Heart left ventricle (tissue), 16 donors: Measurements from ENCODE around the gene HBZ. TPM values are rescaled to one million over a fixed set of nuclear protein-coding genes. Genes with fewer than 3 reads are reported as not detected.
A peak's percentile ranks its signal among the peaks of the same experiment; 100 is the strongest.

Experiments
- ATAC-seq, 4 donors: fragments of 200-7000 bp; cut with Tn5 transposase; one replicate each; pipeline ENCODE4 v1.9.1; 2020 to 2022; ENCODE audit warnings: moderate library complexity in 4 of 4, mild to moderate bottlenecking in 3 of 4, moderate number of reproducible peaks in 1 of 4
- DNase-seq, 5 donors: peaks; one replicate each; pipeline ENCODE4 v3.0.0-alpha.2; 2020
- H3K27ac ChIP-seq, 12 donors: fragments of 200-600 bp; sonication (generic) in 4 of 12; one replicate each; pipeline versions ENCODE4 v1.5.0 to v1.8.0; 2016 to 2022; ENCODE audit warnings: mild to moderate bottlenecking in 2 of 12
- H3K27me3 ChIP-seq, 9 donors: fragments of 200-600 bp; sonication (generic) in 2 of 9; one replicate each; pipeline versions ENCODE4 v1.5.1 to v1.8.0; 2016 to 2022; ENCODE audit warnings: mild to moderate bottlenecking in 3 of 9
- H3K36me3 ChIP-seq, 9 donors: fragments of 200-600 bp; sonication (generic) in 2 of 9; one replicate each; pipeline versions ENCODE4 v1.5.0 to v1.8.0; 2018 to 2022; ENCODE audit warnings: mild to moderate bottlenecking in 2 of 9
- H3K4me1 ChIP-seq, 12 donors: fragments of 200-600 bp; sonication (generic) in 4 of 12; one replicate each; pipeline versions ENCODE4 v1.5.0 to v1.8.0; 2016 to 2022; ENCODE audit warnings: mild to moderate bottlenecking in 3 of 12
- H3K4me3 ChIP-seq, 12 donors: fragments of 200-600 bp; sonication (generic) in 4 of 12; one replicate each; pipeline versions ENCODE4 v1.5.0 to v1.8.0; 2017 to 2022; ENCODE audit warnings: mild to moderate bottlenecking in 9 of 12, moderate library complexity in 4 of 12
- H3K9me3 ChIP-seq, 12 donors: fragments of 200-600 bp; sonication (generic) in 4 of 12; one replicate each; pipeline versions ENCODE4 v1.5.0 to v1.8.0; 2016 to 2022; ENCODE audit warnings: mild to moderate bottlenecking in 1 of 12
- CTCF ChIP-seq, 12 donors: fragments of 200-600 bp; sonication (generic) in 4 of 12; IDR thresholded peaks; one replicate each; pipeline versions ENCODE4 v1.5.0 to v1.8.0; 2018 to 2022; ENCODE audit warnings: antibody characterized with exemption in 12 of 12, mild to moderate bottlenecking in 5 of 12
- POLR2A ChIP-seq, 2 donors: fragments of 450-650 bp; IDR thresholded peaks; one replicate each; pipeline ENCODE4 v1.6.1; 2017; ENCODE audit warnings: antibody characterized with exemption in 2 of 2, mild to moderate bottlenecking in 2 of 2, moderate library complexity in 2 of 2
- WGBS, 4 donors: extraction: QIAGEN DNeasy Blood & Tissue Kit in 2 of 4; methylation state at CpG; one replicate each; pipeline versions ENCODE4 v1.1.5 to v1.1.7; 2013 to 2018; 5-methylcytosine and 5-hydroxymethylcytosine counted together
- intact Hi-C, 10 donors: fragments of 100-400 bp; cut with DNase I; formaldehyde crosslinking; loops; one replicate each; pipeline versions ENCODE4 v1.11.1 to v1.14.2; 2022
- polyA plus RNA-seq, 2 donors: library from polyadenylated mRNA; stranded (reverse); fragments of 200-250 nt; gene quantifications; one replicate each; pipeline ENCODE4 v1.2.3, GENCODE V29; 2013
- total RNA-seq, 9 donors: library from RNA; depleted of rRNA in 2 of 9; stranded (reverse); fragments of >200 nt in 2 of 9; fragmentation: NEBNext Ultra II Directional in 3 of 9; extraction: Animal tissue kit (Norgen Biotek cat#: 25700) in 3 of 9; gene quantifications; one replicate each; pipeline versions ENCODE4 v1.1.0 to v1.2.4, GENCODE V29; 2016 to 2023
- donor health status: ischemic (EF 13 %, LVEDD 7.1; RV severe dilation, severe dysfunction).
- donor health status: healthy with polysubstance abuse.
- donor health status: DM: no; HTN: yes; CAD: no.
- donor health status: DM: no; HTN: no; CAD: no.
- donor health status: ischemic (EF 25% LVEDD 6.9; RV normal size, moderate dysfunction).
- donor health status: ischemic (EF 25% LVEDD 5.7; RV mildly dilated, moderate dysfunction).
- donor health status: healthy.
- donor health status: DM: yes; HTN: yes; CAD: no.
- donor health status: ischemic (EF 35%, LVEDD 5.7; RV mildly dilated, moderate dysfunction).
- donor health status: nonischemic (EF 11% LVEDD 7.7; RV severe dilation, severe dysfunction).
- donor health status: DM: yes; HTN: yes; CAD: no.
- donor health status: PGD.
- donor health status: ischemic (EF 29% LVEDD 5.4; RV normal size, mild dysfunction).
- donor health status: nonischemic (EF 23%, LVEDD 6.1; RV moderate dilation, normal function).

HBZ gene
- total and polyA plus RNA-seq, 11 donors: not detected

- no peak for TF ChIP-seq CTCF (IDR thresholded peaks at IDR 0.05)
- TF ChIP-seq POLR2A (IDR thresholded peaks at IDR 0.05): no peak
- H3K27ac ChIP-seq: no peak overlapping the region
- H3K4me3 ChIP-seq: no peak overlapping the region
- peaks cover 0 to 15% (median 0%) of the 10 kb centered on the region in 12 donors for H3K4me1 ChIP-seq
- no peak for ATAC-seq
- DNase-seq: no peak
- no peaks in the 10 kb centered on the region for H3K9me3 ChIP-seq
- H3K36me3 ChIP-seq: peaks cover 0 to 63% (median 38%) of the 10 kb centered on the region in 9 donors
- 65 to 74% (median 69%) methylated on average over 7 of the region's 7 CpGs for WGBS, 4 donors
- H3K27me3 ChIP-seq: no peaks in the 10 kb centered on the region
- intact Hi-C loops: loop anchor here in 5 of 10 donors (5.0 kb wide), 2 partner anchors 66 to 246 kb away; partner anchors contain the start of gene HBQ1 (in 3 of the 5)
These were observed 36.4 kb upstream of the HBZ start for GRCh38 chr16:116015-116414.

DNA sequence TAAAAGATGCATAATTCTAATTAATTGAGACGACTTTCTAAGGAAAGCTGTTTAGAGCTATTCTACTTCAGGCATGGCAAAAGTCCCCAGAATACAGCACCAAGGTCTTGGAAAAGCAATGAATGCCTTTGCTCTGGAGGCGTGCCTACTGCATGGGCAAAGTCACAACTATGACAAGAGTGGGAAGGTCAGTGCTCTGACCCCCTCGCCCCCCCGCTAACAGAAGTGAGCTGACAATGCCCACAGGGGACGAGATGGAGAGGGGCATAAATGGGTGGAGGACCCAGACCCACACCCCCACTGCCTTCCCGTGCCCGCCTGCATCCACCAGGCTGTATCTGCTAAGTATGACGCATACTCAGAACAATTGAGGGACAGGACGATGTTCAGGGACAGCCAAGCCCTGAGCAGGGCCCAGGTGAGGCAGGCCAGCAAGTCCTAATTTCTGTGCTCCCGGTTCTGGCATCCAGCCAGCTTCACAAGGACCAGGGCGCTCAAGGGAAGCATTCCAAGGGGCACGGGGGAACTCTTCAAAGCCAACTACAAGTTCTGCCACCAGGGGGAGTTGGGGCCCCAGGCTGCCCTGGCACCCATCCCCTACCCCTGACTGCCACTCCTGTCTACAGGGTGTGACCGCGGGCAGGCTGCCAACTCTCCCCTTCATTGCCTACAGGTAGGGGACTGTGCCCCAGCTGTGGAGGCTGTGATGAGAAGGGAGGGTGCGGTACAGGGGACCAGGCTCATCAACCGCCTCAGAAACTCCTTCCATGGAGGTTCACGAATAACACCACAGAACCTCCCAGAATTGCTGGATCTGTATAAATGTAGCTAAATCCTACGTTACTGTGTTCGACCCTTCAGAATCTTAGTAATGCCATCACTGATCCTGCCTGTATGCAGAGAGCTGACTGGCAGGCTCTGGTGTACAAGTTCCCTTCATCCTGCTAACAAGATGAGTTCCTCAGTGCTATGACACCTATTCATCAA, 34.8 kb upstream of the HBZ start:
- Histone ChIP-seq H3K36me3 (peaks cover 0 to 48% (median 21%) of the 10 kb centered on the region in 9 donors), H3K27ac (no peak overlapping the region), H3K27me3 (no peaks in the 10 kb centered on the region), H3K4me1 (peaks cover 0 to 18% (median 0%) of the 10 kb centered on the region in 12 donors), H3K9me3 (no peaks in the 10 kb centered on the region), H3K4me3 (no peak overlapping the region)
- peak; percentile 55 to 68 (median 64) for ATAC-seq
- TF ChIP-seq POLR2A (IDR thresholded peaks at IDR 0.05): no peak
- TF ChIP-seq CTCF (IDR thresholded peaks at IDR 0.05): peak; percentile 43 to 74 (median 59)
- peak in 3 of 5 donors; percentile 40 to 57 (median 48) for DNase-seq
- WGBS, 4 donors: 61 to 69% (median 67%) methylated on average over 18 to 19 of the region's 19 CpGs
- intact Hi-C loops: loop anchor here in 6 of 10 donors (2.0 to 5.0 kb wide), 3 partner anchors 65 to 245 kb away; partner anchors contain the start of gene HBQ1 (in 3 of the 6)

GRCh38 chr16:118857-119256, 33.6 kb upstream of the HBZ start:
- H3K9me3 ChIP-seq: no peaks in the 10 kb centered on the region
- ATAC-seq (no peak), DNase-seq (no peak)
- intact Hi-C loops: loop anchor here in 6 of 10 donors (2.0 to 5.0 kb wide), 3 partner anchors 63 to 244 kb away; partner anchors contain the start of gene HBQ1 (in 3 of the 6)
- no peak for TF ChIP-seq CTCF (IDR thresholded peaks at IDR 0.05)
- no peak for TF ChIP-seq POLR2A (IDR thresholded peaks at IDR 0.05)
- 93 to 100% (median 97%) methylated on average over 2 of the region's 2 CpGs for WGBS, 4 donors
- peaks cover 0 to 10% (median 0%) of the 10 kb centered on the region in 12 donors for H3K4me1 ChIP-seq
- no peak overlapping the region for H3K27ac ChIP-seq
- peaks cover 0 to 50% (median 17%) of the 10 kb centered on the region in 9 donors for H3K36me3 ChIP-seq
- H3K27me3 ChIP-seq: no peaks in the 10 kb centered on the region
- no peak overlapping the region for H3K4me3 ChIP-seq

DNA sequence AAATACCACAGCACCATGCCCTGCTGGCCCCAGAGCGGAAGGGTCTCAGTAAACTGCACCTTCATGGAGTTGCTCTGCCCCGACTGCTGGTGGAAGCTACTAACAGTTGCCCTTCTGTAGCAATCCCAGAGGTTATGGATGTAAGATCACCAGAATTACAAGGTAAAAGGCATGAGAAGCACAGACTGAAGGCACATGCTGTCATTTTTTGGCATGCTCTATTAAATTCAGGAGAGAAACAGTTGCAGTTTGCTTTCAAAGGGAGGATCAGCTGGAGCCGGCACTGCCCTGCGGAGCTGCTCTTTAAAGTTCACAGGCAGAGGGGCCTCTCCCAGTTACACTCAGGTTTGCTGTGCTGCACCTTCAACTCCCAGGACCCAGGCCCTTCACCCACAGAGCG, 33.1 kb upstream of the HBZ start:
- Histone ChIP-seq H3K27me3 (no peaks in the 10 kb centered on the region), H3K27ac (no peak overlapping the region), H3K9me3 (no peaks in the 10 kb centered on the region), H3K4me1 (peaks cover 0 to 10% (median 0%) of the 10 kb centered on the region in 12 donors), H3K36me3 (peaks cover 0 to 48% (median 17%) of the 10 kb centered on the region in 9 donors), H3K4me3 (no peak overlapping the region)
- 90 to 95% (median 95%) methylated on average over 5 of the region's 5 CpGs for WGBS, 4 donors
- intact Hi-C loops: loop anchor here in 6 of 10 donors (2.0 to 5.0 kb wide), 3 partner anchors 63 to 244 kb away; partner anchors contain the start of gene HBQ1 (in 3 of the 6)
- no peak for DNase-seq
- ATAC-seq: no peak
- TF ChIP-seq POLR2A (IDR thresholded peaks at IDR 0.05) (no peak), CTCF (IDR thresholded peaks at IDR 0.05) (no peak)
